Tibial artery (tissue), 4 donors: ENCODE measurements around the gene ARHGEF6.

Source experiments
- DNase-seq, 2 donors: peaks; one replicate each; pipeline ENCODE4 v3.0.0-alpha.2; 2019
- H3K27ac ChIP-seq, 2 donors: fragments of 200-600 bp; sonication (generic) in 1 of 2; 1 replicate in 1 of 2; 2 replicates in 1 of 2; pipeline ENCODE4 v1.5.1; 2018 to 2019; ENCODE audit warnings: mild to moderate bottlenecking in 1 of 2
- H3K27me3 ChIP-seq, 2 donors: fragments of 200-600 bp; sonication (generic) in 1 of 2; one replicate each; pipeline versions ENCODE4 v1.5.1 to v1.6.0; 2016 to 2019
- H3K36me3 ChIP-seq, 3 donors: fragments of 200-600 bp; sonication (generic) in 2 of 3; one replicate each; pipeline ENCODE4 v1.5.1; 2016 to 2019; ENCODE audit warnings: mild to moderate bottlenecking in 2 of 3
- H3K4me1 ChIP-seq, 4 donors: fragments of 200-600 bp; sonication (generic) in 2 of 4; 1 replicate in 3 of 4; 2 replicates in 1 of 4; pipeline ENCODE4 v1.5.1; 2016 to 2019
- H3K4me3 ChIP-seq, 2 donors: fragments of 200-600 bp; sonication (generic) in 1 of 2; 1 replicate in 1 of 2; 2 replicates in 1 of 2; pipeline ENCODE4 v1.5.1; 2018 to 2019; ENCODE audit warnings: mild to moderate bottlenecking in 2 of 2
- H3K9me3 ChIP-seq, 3 donors: fragments of 200-600 bp; sonication (generic) in 1 of 3; one replicate each; pipeline ENCODE4 v1.5.1; 2016 to 2019
- intact Hi-C: fragments of 100-400 bp; cut with DNase I; formaldehyde crosslinking; loops from one replicate; pipeline ENCODE4 v1.15.0; 2023; ENCODE audit warnings: low total_unique reads
- TF ChIP-seq, protein P1 (sequence below), 2 experiments: fragments of 200-600 bp in 1 of 2; fragments of 450-650 bp in 1 of 2; IDR thresholded peaks; one replicate each; pipeline ENCODE4 v1.5.1; 2017 to 2019; ENCODE audit warnings: antibody characterized with exemption in 2 of 2, mild to moderate bottlenecking in 1 of 2, moderate library complexity in 1 of 2

ARHGEF6 gene

GRCh38 chrX:136761421-136761820 lies 19.3 kb downstream of the ARHGEF6 start:
- H3K36me3 ChIP-seq = no peaks in the 10 kb centered on the region
- H3K27ac ChIP-seq = peak overlapping the region in 1 of 2 donors; percentile 22
- no peak for DNase-seq

GRCh38 chrX:136759968-136760367 lies 20.8 kb downstream of the ARHGEF6 start:
- no peak overlapping the region for H3K27ac ChIP-seq
- no peak overlapping the region for H3K4me3 ChIP-seq
- TF ChIP-seq, protein P1, sequence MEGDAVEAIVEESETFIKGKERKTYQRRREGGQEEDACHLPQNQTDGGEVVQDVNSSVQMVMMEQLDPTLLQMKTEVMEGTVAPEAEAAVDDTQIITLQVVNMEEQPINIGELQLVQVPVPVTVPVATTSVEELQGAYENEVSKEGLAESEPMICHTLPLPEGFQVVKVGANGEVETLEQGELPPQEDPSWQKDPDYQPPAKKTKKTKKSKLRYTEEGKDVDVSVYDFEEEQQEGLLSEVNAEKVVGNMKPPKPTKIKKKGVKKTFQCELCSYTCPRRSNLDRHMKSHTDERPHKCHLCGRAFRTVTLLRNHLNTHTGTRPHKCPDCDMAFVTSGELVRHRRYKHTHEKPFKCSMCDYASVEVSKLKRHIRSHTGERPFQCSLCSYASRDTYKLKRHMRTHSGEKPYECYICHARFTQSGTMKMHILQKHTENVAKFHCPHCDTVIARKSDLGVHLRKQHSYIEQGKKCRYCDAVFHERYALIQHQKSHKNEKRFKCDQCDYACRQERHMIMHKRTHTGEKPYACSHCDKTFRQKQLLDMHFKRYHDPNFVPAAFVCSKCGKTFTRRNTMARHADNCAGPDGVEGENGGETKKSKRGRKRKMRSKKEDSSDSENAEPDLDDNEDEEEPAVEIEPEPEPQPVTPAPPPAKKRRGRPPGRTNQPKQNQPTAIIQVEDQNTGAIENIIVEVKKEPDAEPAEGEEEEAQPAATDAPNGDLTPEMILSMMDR (IDR thresholded peaks at IDR 0.05) = no peak
- no peaks in the 10 kb centered on the region for H3K27me3 ChIP-seq
- H3K9me3 ChIP-seq = no peaks in the 10 kb centered on the region
- H3K4me1 ChIP-seq = peaks cover 0 to 26% (median 0%) of the 10 kb centered on the region in 4 donors
- intact Hi-C loops = no loop called here
- no peak for DNase-seq
- no peaks in the 10 kb centered on the region for H3K36me3 ChIP-seq

More at GRCh38 chrX:136761421-136761820, 19.3 kb downstream of the ARHGEF6 start:
- TF ChIP-seq, protein P1 (IDR thresholded peaks at IDR 0.05) = no peak
- no peaks in the 10 kb centered on the region for H3K27me3 ChIP-seq
- no peaks in the 10 kb centered on the region for H3K9me3 ChIP-seq
- H3K4me3 ChIP-seq = no peak overlapping the region
- peaks cover 0 to 36% (median 1%) of the 10 kb centered on the region in 4 donors for H3K4me1 ChIP-seq
- intact Hi-C loops = no loop called here

- Histone ChIP-seq H3K27ac (no peak overlapping the region), H3K36me3 (no peaks in the 10 kb centered on the region), H3K9me3 (no peaks in the 10 kb centered on the region), H3K27me3 (no peaks in the 10 kb centered on the region), H3K4me3 (no peak overlapping the region), H3K4me1 (peaks cover 0 to 28% (median 1%) of the 10 kb centered on the region in 4 donors)
- no peak for DNase-seq
- intact Hi-C loops = no loop called here
- TF ChIP-seq, protein P1 (IDR thresholded peaks at IDR 0.05) = no peak
Observed at GRCh38 chrX:136755411-136755810, 25.3 kb downstream of the ARHGEF6 start.

DNA sequence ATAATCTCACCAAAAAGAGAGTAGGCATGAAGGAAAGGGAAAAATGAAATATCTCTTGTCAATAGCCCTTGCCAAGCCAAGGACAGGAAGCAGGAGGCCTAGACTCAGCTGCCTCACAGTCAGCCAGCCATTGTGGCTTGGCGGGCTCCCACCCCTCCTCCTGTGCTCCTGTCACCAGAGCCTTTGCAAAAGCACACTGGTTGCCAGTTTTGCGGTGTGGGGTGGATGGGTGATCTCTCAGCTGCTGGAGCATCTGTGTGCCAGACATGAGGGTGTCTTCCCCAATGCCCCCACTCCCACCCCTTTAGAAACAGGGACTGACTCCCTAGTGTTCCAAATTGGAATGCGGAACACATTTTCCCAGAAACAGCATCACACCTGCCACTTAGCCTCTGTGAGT lies 26.1 kb downstream of the ARHGEF6 start:
- Histone ChIP-seq H3K27ac (no peak overlapping the region), H3K36me3 (no peaks in the 10 kb centered on the region), H3K4me3 (no peak overlapping the region), H3K4me1 (peaks cover 0 to 21% (median 1%) of the 10 kb centered on the region in 4 donors), H3K27me3 (no peaks in the 10 kb centered on the region), H3K9me3 (no peaks in the 10 kb centered on the region)
- TF ChIP-seq, protein P1 (IDR thresholded peaks at IDR 0.05) = no peak
- DNase-seq = peak; percentile 34 to 65
- intact Hi-C loops = no loop called here

DNA sequence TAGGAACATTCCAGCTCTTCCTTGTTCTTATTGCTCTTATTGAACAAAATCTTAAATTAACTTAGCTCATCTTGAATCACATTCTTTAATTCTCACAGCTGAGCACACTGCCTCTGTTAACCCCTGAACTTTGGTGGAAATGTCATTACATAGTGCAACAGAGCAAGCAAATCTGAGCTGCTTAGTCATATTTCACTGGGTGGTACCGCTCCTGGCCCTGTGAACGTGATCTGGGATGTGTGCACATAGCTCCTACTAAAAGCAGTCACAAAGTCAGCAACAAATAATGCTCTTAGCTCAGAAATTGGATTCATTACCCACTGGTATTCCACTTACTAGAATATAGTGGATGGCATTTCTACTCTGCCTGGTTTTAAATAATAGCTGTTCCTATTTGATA lies 27.9 kb downstream of the ARHGEF6 start:
- Histone ChIP-seq H3K9me3 (no peaks in the 10 kb centered on the region), H3K27me3 (no peaks in the 10 kb centered on the region), H3K4me3 (no peak overlapping the region), H3K27ac (peak overlapping the region; percentile 12 to 37), H3K36me3 (no peaks in the 10 kb centered on the region), H3K4me1 (peaks cover 0 to 15% (median 1%) of the 10 kb centered on the region in 4 donors)
- intact Hi-C loops = no loop called here
- TF ChIP-seq, protein P1 (IDR thresholded peaks at IDR 0.05) = no peak
- DNase-seq = peak; percentile 35 to 64

- TF ChIP-seq, protein P1 (IDR thresholded peaks at IDR 0.05) = no peak
- no peak for DNase-seq
- Histone ChIP-seq H3K27me3 (no peaks in the 10 kb centered on the region), H3K27ac (no peak overlapping the region), H3K9me3 (no peaks in the 10 kb centered on the region), H3K4me1 (peaks cover 0 to 15% (median 1%) of the 10 kb centered on the region in 4 donors), H3K36me3 (no peaks in the 10 kb centered on the region), H3K4me3 (no peak overlapping the region)
- intact Hi-C loops = no loop called here
Observed at GRCh38 chrX:136752346-136752745, 28.4 kb downstream of the ARHGEF6 start.
